ENCODE measurements around the gene KRT3.

DNA sequence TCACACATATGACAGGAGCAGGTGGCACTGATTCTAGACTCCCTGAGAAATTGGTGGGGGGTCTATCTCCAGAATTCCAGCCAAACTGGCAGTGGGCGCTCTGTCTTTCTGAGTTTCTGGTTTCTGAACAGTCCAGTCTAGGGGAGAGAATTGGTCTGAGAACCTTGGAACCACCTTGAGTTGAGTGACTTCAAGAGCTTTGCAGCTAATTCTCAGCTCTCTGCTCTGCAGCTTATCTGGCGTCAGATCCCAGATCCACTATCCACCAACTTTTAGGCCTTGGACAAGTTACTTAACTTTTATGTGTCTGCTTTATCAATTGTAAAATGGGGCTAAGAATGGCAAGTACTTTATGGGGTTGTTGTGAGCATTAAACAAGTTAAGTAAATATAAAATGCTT is 17.1 kb downstream of the KRT3 start:
- no peak for TF ChIP-seq ZNF416 (CRISPR knock-in tag; IDR thresholded peaks at IDR 0.05)
- TF ChIP-seq CTCF (IDR thresholded peaks at IDR 0.05) = no peak
- no peak for TF ChIP-seq FOXP4 (CRISPR knock-in tag; IDR thresholded peaks at IDR 0.05)
- no peak for TF ChIP-seq CBFB (CRISPR knock-in tag; IDR thresholded peaks at IDR 0.05; ENCODE audit: low read depth)
- TF ChIP-seq, protein P1, sequence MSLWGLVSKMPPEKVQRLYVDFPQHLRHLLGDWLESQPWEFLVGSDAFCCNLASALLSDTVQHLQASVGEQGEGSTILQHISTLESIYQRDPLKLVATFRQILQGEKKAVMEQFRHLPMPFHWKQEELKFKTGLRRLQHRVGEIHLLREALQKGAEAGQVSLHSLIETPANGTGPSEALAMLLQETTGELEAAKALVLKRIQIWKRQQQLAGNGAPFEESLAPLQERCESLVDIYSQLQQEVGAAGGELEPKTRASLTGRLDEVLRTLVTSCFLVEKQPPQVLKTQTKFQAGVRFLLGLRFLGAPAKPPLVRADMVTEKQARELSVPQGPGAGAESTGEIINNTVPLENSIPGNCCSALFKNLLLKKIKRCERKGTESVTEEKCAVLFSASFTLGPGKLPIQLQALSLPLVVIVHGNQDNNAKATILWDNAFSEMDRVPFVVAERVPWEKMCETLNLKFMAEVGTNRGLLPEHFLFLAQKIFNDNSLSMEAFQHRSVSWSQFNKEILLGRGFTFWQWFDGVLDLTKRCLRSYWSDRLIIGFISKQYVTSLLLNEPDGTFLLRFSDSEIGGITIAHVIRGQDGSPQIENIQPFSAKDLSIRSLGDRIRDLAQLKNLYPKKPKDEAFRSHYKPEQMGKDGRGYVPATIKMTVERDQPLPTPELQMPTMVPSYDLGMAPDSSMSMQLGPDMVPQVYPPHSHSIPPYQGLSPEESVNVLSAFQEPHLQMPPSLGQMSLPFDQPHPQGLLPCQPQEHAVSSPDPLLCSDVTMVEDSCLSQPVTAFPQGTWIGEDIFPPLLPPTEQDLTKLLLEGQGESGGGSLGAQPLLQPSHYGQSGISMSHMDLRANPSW (CRISPR knock-in tag; conservative IDR thresholded peaks at IDR 0.05; ENCODE audit: low read depth) = no peak

Measured in WTC11 (cell line).